ENCODE data around the gene SYT11.

- TF ChIP-seq, protein P1, sequence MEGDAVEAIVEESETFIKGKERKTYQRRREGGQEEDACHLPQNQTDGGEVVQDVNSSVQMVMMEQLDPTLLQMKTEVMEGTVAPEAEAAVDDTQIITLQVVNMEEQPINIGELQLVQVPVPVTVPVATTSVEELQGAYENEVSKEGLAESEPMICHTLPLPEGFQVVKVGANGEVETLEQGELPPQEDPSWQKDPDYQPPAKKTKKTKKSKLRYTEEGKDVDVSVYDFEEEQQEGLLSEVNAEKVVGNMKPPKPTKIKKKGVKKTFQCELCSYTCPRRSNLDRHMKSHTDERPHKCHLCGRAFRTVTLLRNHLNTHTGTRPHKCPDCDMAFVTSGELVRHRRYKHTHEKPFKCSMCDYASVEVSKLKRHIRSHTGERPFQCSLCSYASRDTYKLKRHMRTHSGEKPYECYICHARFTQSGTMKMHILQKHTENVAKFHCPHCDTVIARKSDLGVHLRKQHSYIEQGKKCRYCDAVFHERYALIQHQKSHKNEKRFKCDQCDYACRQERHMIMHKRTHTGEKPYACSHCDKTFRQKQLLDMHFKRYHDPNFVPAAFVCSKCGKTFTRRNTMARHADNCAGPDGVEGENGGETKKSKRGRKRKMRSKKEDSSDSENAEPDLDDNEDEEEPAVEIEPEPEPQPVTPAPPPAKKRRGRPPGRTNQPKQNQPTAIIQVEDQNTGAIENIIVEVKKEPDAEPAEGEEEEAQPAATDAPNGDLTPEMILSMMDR (conservative IDR thresholded peaks at IDR 0.05; ENCODE audit: low read length) = no peak
- no peak for TF ChIP-seq EZH2phosphoT487 (IDR thresholded peaks at IDR 0.05; ENCODE audit: borderline replicate concordance)
Measured at GRCh38 chr1:155897746-155898145, 38.4 kb downstream of the SYT11 start.
